Measurements from ENCODE around the gene OPCML.
A peak's percentile ranks its signal among the peaks of the same experiment; 100 is the strongest.

The OPCML gene

DNA sequence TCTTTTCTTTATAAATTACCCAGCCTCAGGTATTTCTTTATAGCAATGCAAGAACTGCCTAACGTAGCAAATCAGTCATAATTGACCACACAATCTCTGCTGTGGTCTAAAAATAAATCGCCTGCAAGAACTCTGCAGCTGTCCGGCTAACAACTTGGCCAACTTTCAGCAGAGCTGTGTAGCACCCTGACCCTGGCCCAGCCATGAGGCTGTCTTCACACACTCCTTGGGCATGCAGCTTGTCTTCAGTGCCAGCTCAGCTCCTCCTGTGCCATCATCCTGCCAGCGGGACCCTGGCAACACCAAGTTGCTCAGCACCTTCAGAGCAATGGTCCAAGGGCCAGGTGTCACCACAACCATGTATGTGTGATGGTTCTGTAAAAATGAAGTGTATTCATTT lies 355.6 kb downstream of the OPCML start:
- no peak for DNase-seq (ENCODE audit: low read depth in 2 of 2)

DNA sequence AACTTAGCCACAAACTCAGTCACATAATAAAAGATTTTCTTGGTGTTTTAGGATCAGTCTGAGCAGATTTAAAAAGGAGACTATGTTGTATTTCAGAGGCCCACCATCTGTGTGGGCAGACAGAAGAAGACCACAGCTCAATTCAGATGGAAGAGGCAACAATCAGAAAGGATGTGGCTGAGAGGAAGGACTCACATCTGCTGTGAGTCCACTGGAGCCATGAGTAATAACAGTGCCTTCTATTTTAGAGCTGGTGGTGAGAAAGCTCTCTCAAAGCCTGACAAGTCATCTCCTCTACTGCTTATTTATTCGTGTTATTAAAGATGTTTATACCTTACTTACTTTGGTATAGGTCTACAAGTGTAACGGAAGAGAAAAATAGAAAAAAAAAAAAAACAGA lies 357.2 kb downstream of the OPCML start:
- no peak for DNase-seq (ENCODE audit: low read depth in 2 of 2)

DNA sequence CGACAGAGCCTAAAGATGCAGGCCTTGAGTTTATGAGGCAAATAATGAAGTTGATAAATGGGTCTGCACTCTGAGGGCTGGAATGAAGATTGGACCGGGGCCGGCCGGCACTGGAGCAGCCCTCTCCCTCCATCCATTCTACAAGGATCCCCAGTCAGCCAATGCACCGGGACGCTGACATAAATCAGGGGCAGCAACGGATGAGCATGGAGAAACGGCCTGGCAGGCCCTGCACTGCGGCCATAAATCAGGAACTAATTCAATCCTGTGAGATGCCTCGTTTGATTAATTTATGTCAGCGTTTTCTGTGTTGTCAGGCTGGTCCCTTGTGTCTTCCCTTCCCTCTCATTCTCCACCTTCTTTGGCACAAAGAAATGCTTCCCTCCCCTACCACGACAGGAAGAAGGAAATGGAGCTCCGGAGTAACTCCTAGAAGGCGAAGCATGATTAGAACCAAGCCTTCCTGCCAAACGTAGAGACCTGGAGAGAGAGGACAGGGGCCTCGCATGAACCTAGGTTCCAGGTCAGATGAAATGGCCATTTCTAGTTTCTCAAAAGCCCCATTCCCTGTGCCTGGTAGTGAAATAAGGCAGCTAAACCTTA lies 358.4 kb downstream of the OPCML start:
- DNase-seq (ENCODE audit: low read depth in 2 of 2), result no peak

DNA sequence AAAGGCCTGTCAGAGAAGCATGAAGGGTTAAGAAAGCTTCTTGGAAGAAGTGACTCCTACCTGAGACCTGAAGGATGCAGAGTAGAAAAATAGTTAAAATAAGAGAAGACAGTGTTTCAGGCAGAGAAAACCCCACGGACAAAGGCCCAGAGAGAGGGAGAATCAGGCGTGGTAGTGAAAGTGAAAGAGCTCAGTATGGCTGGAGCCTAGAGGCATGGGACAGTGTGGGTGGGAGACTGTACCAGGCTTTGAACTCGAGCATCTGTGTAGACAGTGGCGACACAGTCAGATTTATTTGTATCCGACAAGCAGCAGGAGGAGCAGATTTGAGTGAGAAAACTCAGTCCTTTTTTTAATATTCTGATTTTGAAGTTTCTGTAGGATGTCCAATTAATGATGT lies 360.0 kb downstream of the OPCML start:
- DNase-seq (ENCODE audit: low read depth in 2 of 2), result no peak

DNA sequence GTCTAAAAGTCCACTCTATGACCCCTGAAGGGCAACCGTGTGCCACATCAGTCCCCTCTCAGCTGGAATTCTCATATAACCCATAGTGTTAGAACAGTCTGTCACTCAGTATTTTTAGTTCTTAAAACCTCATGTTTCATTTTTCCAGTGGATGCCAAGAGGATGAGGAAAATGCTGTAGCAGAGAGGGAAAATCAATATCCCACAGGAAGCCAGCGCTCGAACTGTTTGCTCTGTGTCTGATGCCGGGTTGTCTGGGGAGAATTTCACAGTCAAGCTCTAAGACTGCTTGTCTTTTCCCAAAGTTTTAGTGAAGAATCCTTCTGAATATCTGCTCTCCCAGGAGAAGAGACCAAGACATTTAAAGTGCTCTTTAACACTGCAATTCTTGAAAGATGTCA lies 360.9 kb downstream of the OPCML start:
- no peak for DNase-seq (ENCODE audit: low read depth in 2 of 2)

DNA sequence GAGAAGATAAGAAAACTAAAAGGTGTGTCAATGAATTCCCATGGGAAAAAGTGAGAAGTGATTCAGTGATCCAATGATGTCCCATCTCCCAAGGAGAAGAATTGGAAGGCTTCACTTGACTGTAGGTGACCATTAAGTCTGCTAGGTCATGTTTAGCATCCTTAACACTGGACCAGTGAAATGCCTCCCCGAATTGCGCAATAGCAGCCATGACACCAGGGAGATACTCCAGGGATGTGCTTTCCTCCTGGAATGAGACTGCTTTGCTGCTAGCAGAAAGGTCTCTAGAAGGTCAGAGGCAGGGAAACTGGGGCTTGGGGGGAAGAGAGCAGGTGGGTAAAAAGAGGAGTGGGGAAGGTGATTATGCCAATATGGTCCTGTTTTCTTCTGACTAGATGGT lies 364.3 kb downstream of the OPCML start:
- DNase-seq (ENCODE audit: low read depth in 2 of 2), result no peak

DNA sequence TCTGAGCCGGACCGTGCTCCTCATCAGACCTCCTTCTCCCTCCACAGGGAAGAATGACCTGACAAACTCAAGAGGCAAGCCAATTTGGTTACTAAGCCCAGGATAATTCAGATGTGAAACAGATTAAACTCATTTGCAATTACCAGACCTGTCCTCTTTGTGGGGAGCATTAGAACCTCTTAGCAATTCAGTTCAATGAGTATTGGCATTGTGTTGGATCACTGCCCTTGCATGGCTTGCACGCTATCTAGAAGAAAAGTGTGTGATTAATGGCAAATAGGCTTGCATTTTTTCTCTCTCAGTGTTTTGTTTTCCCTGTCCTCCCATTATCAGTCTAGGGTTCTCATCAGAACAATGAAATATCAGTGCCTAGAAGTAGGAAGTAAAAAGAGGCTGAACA lies 365.6 kb downstream of the OPCML start:
- DNase-seq (ENCODE audit: low read depth in 2 of 2), result no peak

DNA sequence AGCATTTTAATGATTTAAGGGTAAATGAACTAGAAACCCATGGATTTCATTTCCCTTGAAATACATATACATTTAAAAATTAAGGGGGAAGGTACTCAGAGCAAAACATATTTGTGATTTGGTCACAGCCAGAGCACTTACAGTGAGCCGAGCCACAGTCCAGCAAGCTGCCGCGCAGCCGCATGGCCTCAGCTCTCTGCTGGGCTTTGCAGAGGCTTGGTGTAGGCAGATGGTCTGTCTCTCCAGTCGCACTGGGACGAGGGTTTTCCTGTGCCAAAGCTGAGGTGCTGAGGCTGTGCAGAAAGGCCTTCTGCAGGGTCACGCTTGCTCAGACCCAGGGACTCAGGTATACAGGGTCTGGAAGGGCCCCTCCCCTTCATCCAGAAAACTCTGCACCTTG lies 367.3 kb downstream of the OPCML start:
- no peak for DNase-seq (ENCODE audit: low read depth in 2 of 2)

DNA sequence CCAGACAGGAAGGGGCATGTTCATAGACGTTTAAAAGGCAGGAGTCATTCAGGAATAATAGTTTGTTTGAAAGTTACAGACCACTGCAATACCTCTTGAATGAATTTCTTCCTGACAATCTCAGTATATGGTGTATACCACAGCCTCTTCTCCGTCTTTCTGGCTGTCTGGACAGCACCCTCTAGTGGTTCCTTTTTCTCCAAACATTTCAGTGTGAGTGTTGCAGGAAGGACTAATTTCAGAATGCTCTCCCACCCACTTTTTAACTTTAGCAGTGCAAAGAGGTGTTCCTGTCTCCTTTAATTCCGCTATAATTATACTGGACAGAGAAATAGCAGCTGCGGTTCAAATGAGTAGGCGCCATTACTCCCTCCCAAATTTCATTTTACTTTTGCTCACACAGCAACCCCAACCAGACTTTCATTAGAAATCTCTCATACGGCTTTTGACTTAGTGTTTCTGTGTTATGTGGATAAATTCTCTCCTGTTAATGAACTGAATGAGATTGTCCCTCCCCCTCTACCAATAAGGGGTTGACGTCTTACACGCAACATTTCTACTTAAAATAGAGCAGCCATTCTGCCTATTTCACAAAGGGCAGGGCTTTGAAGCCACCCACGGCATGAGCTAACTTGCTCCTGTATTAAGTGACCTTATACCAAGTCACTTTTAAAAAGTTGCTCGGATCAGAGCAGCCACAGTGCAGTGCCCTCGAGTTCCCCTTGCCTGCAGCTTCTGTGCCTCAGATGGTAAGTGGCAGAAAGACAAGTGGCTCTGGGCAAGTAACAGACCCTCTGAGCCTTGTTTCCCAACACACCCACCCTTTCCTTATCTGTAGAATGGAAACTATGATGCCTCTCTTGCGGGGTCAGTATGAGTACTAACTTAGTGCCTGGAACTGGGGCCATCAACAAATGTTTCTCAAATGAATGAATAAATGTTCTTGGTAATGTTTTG lies 368.6 kb downstream of the OPCML start:
- peak in 1 of 2 donors; percentile 0 for DNase-seq (ENCODE audit: low read depth in 2 of 2)

DNA sequence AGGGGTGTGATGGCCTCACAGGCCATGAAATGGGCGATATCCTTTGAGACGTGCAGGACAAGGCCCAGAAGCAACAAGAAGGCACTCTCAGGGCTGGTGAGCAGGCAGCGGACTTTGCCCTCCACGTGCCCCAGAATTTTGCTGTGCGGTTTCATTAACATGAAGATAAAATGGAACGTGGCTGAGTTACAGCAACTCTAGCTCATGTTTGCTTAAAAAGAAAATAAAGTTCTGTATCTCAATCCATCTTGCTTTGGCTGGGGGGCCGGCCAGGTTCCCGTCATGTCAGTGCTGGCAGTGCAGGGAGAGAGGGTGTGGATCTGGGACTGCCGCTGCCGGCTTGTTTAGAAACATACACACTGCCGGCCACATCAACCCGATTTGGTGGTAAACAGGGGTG lies 370.1 kb downstream of the OPCML start:
- DNase-seq (ENCODE audit: low read depth in 2 of 2), result no peak

DNA sequence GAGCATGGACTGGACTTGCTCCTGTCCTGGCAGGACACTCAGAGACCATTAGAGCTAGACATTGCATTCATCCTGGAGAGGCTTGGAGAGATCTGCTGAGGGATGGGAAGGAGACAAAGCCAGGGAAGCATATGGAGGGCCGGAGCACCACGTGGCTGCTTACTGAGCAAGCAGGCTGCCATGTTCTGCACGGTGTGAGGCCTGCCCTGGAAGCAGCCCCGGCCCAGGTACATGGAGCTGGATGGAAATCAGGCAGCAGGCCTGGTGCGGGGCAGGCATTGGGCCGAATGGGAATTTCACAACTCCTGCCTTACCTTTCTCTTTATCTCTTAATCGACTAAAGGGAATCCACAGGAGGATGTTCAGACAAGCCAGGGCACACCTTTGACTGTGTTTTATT lies 371.5 kb downstream of the OPCML start:
- no peak for DNase-seq (ENCODE audit: low read depth in 2 of 2)

DNA sequence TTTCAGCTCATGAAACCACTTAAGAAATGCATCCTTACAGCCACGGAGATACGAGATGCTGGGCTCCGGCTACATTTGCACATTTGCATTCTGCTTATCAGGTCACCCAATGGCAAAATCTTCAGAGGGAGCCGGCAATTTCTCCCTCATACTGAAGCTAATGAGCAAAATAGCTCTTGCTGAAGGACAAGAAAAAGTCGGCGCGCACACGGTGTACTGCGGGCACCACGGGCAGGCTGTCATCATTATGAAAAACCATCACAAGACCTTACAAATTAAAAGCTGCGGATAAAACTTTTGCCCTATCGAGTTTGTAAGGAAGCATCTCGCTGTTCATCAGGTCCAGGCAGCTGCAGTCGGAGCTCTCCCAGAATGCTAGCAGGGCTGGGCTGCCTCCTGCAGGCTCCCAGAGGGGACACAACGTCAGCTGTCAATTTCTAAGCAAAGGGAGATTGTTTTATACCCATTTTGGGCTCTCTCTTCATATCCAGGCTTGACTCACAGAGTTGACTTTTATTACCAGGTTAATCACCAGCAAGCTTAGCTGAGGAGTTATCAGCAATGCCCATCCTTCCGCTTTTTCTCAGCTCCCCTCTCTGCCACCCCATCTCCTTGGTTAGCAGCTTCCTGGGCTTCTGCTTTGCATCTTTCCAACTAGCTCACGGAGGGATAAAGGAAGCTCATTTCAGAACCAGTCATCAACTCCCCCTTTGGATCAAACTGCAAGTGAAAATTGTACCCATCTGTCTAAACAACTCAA lies 375.1 kb downstream of the OPCML start:
- DNase-seq (ENCODE audit: low read depth in 2 of 2), result no peak

DNA sequence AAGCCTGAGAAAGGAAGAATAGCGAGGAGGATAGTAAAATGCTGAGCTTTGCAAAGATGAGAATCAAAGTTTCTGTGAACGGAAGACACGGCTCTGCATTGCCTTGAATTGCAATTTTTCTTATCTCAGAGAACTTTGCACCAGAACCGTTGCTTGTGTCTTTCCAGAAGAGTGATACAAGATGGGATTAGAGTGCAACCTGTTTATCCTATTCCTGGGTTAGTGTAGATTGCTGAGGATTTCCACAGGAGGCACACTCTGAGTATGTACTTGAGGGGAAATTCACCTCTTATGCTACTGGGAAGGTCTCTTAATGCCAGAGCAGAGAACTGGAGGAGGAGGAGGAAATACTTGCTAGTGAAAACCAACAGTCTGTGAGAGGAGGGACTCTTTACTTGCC lies 377.5 kb downstream of the OPCML start:
- DNase-seq (ENCODE audit: low read depth in 2 of 2), result no peak

DNA sequence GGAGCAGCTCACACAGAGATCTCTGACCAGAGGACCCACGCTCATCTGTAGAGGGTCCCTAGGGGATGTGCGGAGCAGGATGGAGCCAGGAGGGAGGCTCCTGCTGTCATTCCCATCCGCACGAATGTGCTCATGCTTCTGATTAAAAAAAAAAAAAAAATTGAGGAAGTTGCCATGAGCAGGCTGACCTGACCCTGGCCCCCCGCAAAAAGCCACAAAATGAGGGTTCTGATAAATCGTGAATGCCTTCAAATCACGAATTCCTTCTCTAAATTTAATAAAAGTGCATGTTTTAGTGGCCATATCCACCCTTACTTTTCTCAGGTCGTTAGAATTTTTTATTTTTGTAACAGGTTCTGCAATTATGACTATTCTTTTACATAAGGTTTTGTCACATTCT lies 378.2 kb downstream of the OPCML start:
- DNase-seq (ENCODE audit: low read depth in 2 of 2), result no peak

DNA sequence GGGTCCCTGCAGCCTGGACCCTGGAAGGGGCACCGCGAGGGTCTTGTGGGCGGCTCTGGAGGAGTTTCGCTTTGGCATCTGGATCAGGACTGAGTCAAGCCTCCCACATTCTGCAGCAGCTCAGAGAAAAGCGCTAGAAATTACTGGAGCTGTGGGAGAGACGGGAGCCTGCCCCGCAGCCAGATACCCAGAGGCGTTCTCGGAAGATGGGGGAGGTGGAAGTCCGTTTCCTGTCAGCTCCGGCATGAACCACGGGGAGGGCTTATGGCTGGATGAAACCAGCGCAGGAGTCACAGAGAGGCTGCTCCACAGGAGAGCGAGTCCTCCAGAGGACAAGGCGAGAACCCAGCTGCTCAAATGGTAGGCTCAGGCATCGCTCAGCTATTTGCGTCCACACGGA lies 379.3 kb downstream of the OPCML start:
- DNase-seq (ENCODE audit: low read depth in 2 of 2), result no peak

DNA sequence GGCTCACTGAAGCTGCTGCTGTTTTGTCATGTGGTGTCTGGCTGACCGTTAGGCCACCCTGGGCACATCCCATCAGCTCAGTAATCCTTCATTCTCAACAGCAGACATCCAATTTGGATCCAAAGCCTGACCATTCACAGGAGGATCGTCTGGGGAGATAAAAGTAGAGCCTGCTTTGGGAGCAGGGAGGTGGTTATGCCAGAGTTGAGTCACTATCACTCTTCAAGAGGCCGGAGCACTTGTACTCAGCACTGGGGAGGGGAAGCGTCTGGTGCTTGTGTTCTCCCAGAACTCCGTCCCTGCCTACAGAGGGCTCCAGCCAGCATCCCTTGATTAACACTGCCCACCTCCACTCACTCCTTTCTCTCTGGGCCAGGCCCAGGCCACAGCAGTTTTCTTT lies 382.6 kb downstream of the OPCML start:
- DNase-seq (ENCODE audit: low read depth in 2 of 2), result no peak

DNA sequence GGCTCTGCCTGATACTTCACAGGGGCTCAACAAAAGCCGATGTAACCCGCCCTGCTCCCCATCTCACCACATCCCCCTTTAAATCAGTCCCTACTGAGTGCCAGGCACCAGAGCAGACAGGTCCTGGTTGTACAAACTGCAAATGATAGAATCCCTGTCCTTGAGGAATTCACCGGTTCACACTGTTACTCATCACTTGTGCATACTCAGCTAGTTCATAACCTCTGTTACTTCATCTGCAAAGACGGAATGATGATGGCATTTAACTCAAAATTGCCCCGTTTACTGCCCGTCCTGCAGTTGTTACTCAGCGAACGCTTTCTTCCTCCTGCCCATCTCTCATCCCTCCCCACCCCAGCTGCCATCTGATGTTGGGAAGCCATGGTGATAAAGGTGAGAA lies 384.7 kb downstream of the OPCML start:
- no peak for DNase-seq (ENCODE audit: low read depth in 2 of 2)

DNA sequence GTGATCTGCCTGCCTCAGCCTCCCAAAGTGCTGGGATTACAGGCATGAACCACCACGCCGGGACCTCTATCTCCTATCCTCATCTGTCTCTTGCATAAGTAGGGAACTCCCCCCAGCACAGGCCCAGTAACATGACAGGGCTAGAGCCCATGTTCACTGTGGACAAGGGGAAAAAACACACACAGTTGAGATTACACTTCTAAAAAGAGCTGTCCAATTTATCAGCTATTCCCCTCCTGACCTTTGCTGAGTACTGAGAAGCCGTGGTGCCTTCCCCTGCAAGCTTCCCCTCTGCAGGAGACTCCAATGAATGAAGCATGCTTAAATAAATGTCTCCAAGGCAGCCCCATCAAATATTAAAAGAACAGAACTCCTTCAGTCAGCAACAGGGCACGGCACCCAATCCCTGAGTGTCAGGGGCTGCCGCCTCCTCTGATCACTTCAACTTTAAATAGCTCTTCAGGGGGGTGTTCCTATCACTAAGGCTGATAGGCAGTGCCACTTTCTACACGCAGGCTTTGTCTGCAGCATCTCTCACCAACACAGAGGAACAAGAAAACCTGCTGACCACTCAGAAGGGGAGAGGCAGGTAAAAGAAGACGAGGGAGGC lies 385.5 kb downstream of the OPCML start:
- no peak for DNase-seq (ENCODE audit: low read depth in 2 of 2)

DNA sequence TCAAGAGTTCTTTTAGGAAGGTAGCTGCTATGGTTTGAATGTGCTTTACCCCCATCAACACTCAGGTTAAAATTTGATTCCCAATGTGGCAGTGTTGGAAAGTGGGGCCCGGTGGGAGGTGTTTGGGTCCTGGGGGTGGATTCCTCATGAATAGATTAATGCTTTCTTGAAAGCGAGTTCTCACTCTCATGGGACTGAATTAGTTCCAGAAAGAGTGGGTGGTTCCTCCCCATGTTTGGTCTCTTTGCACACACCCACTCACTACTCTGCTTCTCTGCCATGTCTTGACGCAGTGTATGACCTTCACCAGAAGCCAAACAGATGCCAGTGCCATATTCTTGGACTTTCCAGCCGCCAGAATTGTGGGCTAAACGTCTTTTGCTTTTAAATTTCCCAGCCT lies 394.4 kb downstream of the OPCML start:
- no peak for DNase-seq (ENCODE audit: low read depth in 2 of 2)

DNA sequence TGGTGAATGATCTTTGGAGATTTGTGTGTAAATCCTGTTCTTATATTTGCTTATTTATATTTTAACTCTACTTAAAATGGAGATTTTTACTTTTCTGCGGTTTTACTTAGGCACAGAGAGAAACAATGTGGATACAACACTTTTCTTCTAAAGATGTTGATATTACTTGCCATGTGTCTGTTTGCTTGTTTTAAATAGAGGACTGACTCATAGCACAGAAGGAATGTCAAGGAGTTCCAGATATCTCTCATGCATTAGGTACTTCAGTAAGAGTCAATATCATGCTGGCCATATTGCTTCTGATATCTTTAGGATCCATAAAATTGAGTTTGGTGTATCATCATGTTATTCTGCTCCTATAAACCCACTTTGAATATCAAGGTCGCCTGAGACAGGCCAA lies 395.0 kb downstream of the OPCML start:
- DNase-seq (ENCODE audit: low read depth in 2 of 2), result no peak

DNA sequence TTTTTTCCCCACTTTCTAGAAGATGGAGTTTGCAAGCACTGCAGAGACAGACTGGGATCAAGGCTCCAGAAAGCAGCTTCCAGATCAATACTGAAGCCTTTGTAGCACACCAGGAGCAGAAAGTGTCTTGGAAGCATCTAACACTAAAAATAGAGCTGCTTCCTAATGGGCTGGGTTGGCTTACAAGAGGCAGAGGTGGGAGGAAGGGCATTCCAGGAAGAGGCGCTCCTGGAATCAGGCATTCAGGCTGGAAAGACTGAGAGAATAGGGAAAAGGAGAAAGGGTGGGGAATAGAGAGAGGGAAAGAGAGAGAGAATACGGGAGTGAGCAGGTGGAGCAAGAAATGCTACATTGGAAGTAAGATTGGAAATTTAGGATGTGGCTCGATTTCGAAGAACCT lies 395.9 kb downstream of the OPCML start:
- DNase-seq (ENCODE audit: low read depth in 2 of 2), result no peak

Data from stimulated activated CD4-positive, alpha-beta T cell treated with anti-CD3 and anti-CD28 coated beads, Interleukin-15, amount 100 ng/mL, for 48 hours (primary cell).